A673 (cell line): ENCODE results near the gene ADAM17.

Source experiments
- EZH2 ChIP-seq: fragments of 200-600 bp; sonication (generic); IDR thresholded peaks from 2 replicates; pipeline ENCODE4 v1.6.1; 2017; ENCODE audit warnings: borderline replicate concordance, low read depth, mild to moderate bottlenecking, mixed read lengths, antibody characterized with exemption, low read length; ENCODE audit not compliant: poor library complexity, severe bottlenecking
- TF ChIP-seq, protein P1 (sequence below): fragments of 300-800, 200-600 bp; sonication (generic); conservative IDR thresholded peaks from 2 replicates; pipeline ENCODE4 v1.5.1; 2017; ENCODE audit warnings: low read depth, mild to moderate bottlenecking, antibody characterized with exemption, low read length, moderate library complexity, mixed read lengths

DNA sequence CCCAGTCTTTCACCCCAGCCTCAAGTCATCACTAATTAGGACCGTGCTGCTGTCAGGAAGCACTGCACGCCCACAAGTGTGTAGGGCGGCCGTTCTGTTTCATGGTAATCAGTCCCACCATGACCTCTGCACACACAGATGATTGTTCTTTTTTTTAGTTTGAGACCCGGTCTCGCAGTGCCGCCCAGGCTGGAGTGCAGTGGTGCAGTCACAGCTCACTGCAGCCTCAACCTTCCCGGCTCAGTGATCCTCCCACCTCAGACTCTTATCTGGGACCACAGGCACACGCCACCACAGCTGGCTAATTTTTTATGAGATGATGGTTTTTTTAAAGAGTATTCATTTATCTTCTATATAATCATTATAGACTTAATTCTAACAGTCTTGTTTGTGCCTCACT, 83.1 kb downstream of the ADAM17 start:
- TF ChIP-seq, protein P1, sequence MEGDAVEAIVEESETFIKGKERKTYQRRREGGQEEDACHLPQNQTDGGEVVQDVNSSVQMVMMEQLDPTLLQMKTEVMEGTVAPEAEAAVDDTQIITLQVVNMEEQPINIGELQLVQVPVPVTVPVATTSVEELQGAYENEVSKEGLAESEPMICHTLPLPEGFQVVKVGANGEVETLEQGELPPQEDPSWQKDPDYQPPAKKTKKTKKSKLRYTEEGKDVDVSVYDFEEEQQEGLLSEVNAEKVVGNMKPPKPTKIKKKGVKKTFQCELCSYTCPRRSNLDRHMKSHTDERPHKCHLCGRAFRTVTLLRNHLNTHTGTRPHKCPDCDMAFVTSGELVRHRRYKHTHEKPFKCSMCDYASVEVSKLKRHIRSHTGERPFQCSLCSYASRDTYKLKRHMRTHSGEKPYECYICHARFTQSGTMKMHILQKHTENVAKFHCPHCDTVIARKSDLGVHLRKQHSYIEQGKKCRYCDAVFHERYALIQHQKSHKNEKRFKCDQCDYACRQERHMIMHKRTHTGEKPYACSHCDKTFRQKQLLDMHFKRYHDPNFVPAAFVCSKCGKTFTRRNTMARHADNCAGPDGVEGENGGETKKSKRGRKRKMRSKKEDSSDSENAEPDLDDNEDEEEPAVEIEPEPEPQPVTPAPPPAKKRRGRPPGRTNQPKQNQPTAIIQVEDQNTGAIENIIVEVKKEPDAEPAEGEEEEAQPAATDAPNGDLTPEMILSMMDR = no peak
- TF ChIP-seq EZH2 = no peak
